Lower leg skin (tissue), 4 donors: ENCODE measurements around the gene C1QTNF12. TPM values are rescaled to one million over a fixed set of nuclear protein-coding genes. Genes with fewer than 3 reads are reported as not detected.

Experiments used
- DNase-seq, 2 donors: peaks; one replicate each; pipeline ENCODE4 v3.0.0-alpha.2; 2019; ENCODE audit warnings: low spot score in 2 of 2
- H3K4me3 ChIP-seq: fragments of 200-600 bp; sonication (generic); 2 replicates; pipeline ENCODE4 v1.5.1; 2017; ENCODE audit warnings: mild to moderate bottlenecking, low read depth; ENCODE audit not compliant: poor library complexity, severe bottlenecking
- POLR2A ChIP-seq, 2 donors: fragments of 450-650 bp; IDR thresholded peaks; one replicate each; pipeline ENCODE4 v1.6.1; 2016 to 2017; ENCODE audit warnings: antibody characterized with exemption in 2 of 2, mild to moderate bottlenecking in 1 of 2, moderate library complexity in 1 of 2
- WGBS, 2 donors: methylation state at CpG; one replicate each; pipeline ENCODE4 v1.1.5; 2018; 5-methylcytosine and 5-hydroxymethylcytosine counted together
- intact Hi-C: fragments of 100-400 bp; cut with DNase I; formaldehyde crosslinking; loops from one replicate; pipeline ENCODE4 v1.15.0; 2023; ENCODE audit warnings: low total_unique reads
- total RNA-seq, 4 donors: library from RNA; depleted of rRNA; stranded (reverse); fragments of >200 nt; gene quantifications; one replicate each; pipeline ENCODE4 v1.1.0, GENCODE V29; 2016
- TF ChIP-seq, protein P1 (sequence below), 3 donors: fragments of 450-650 bp; IDR thresholded peaks; one replicate each; pipeline ENCODE4 v1.5.1; 2016; ENCODE audit warnings: antibody characterized with exemption in 3 of 3, mild to moderate bottlenecking in 3 of 3, moderate library complexity in 2 of 3

C1QTNF12 gene
- total RNA-seq, 4 donors from 2014 or later = 0.46 to 9.8 (median 5.9) TPM; not detected in 1

DNA sequence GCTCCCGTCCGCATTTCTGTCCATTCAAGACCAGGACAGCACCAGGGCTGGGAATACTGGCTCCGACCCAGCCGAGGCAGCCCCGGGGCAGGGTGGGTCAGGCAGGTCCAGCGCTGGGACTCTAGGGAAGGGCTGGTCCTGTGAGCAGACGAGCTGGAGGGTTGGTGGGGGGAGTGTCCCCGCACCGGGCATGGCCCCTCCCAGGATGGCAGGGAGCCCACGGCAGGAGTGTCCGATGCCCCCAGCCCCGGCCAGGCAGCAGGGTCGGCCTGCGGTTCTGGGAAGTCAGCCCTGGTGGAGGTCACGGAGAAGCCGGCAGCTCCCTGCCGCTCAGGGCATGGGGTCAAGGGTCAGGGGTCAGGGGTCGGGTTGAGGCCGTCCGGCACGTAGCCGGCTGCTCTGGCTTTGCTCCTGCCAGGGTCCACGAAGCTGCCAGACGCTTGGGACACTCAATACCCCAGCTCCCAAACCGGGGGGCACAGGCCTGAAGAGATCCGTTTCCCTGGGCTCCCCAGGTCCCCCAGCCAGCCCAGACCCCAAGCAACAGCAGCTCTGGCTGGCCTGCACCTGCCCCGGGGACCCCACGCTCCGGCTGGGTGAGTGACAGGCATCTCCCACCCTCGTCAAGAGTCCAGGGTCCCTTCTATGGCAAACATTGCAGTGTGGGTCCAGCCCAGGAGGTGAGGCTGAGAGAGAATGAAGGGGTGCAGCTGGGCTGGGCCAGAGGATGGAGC lies 6.7 kb downstream of the C1QTNF12 start:
- TF ChIP-seq POLR2A (IDR thresholded peaks at IDR 0.05) = no peak
- TF ChIP-seq, protein P1, sequence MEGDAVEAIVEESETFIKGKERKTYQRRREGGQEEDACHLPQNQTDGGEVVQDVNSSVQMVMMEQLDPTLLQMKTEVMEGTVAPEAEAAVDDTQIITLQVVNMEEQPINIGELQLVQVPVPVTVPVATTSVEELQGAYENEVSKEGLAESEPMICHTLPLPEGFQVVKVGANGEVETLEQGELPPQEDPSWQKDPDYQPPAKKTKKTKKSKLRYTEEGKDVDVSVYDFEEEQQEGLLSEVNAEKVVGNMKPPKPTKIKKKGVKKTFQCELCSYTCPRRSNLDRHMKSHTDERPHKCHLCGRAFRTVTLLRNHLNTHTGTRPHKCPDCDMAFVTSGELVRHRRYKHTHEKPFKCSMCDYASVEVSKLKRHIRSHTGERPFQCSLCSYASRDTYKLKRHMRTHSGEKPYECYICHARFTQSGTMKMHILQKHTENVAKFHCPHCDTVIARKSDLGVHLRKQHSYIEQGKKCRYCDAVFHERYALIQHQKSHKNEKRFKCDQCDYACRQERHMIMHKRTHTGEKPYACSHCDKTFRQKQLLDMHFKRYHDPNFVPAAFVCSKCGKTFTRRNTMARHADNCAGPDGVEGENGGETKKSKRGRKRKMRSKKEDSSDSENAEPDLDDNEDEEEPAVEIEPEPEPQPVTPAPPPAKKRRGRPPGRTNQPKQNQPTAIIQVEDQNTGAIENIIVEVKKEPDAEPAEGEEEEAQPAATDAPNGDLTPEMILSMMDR (IDR thresholded peaks at IDR 0.05) = no peak
- no peak overlapping the region for H3K4me3 ChIP-seq
- 33 to 36% methylated on average over 12 to 24 of the region's 30 CpGs for WGBS, 2 donors
- DNase-seq = no peak
- intact Hi-C loops = no loop called here

DNA sequence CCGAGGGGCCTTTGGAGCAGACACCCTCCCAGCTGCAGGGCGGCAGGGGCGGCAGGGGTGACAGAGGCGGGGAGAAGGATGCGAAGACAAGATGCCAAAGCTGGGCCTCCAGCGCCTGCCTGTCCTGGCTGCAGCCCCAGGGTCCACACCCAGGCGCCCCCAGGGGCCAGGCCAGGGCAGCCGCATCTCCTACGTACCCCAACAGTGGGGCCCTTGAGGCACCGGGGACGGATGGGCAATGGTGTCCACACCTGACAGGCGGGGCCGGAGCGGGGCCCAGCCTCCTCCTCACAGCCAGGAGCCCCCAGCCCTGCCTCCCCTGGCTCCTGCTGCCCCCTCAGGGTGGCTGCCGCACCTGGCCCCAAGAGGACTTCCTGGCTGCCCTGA lies 7.3 kb downstream of the C1QTNF12 start:
- WGBS, 2 donors = 45 to 47% methylated on average over 11 to 15 of the region's 15 CpGs
- no peak overlapping the region for H3K4me3 ChIP-seq
- TF ChIP-seq POLR2A (IDR thresholded peaks at IDR 0.05) = no peak
- TF ChIP-seq, protein P1 (IDR thresholded peaks at IDR 0.05) = no peak
- DNase-seq = no peak
- intact Hi-C loops = no loop called here

DNA sequence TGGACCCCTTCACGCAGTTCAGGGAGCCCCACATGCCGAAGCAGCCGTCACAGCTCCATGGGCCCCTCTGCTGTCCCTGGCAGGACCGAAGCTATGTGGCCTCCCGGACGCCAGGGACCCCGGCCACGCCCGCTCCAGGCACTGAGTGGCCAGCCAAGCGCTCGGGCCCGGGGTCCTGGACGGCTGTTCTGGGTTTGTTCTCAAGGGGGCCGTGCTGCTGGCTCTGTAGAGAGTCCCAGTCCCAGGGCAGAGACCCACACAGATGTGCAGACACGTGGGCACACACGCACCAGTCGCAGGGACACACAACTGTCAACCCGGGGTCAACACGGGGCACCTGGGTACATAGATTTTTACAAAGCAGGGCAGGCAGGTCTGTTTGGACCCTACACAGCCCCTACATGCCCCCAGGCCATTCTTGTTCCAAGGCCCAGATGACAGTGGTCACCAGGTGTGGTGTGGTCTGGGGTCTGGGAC lies 7.8 kb downstream of the C1QTNF12 start:
- H3K4me3 ChIP-seq = no peak overlapping the region
- TF ChIP-seq, protein P1 (IDR thresholded peaks at IDR 0.05) = no peak
- TF ChIP-seq POLR2A (IDR thresholded peaks at IDR 0.05) = no peak
- DNase-seq = no peak
- intact Hi-C loops = no loop called here
- WGBS, 2 donors = 53% methylated on average over 19 of the region's 19 CpGs; no CpG with 5 or more reads in 1 of the 2 donors

DNA sequence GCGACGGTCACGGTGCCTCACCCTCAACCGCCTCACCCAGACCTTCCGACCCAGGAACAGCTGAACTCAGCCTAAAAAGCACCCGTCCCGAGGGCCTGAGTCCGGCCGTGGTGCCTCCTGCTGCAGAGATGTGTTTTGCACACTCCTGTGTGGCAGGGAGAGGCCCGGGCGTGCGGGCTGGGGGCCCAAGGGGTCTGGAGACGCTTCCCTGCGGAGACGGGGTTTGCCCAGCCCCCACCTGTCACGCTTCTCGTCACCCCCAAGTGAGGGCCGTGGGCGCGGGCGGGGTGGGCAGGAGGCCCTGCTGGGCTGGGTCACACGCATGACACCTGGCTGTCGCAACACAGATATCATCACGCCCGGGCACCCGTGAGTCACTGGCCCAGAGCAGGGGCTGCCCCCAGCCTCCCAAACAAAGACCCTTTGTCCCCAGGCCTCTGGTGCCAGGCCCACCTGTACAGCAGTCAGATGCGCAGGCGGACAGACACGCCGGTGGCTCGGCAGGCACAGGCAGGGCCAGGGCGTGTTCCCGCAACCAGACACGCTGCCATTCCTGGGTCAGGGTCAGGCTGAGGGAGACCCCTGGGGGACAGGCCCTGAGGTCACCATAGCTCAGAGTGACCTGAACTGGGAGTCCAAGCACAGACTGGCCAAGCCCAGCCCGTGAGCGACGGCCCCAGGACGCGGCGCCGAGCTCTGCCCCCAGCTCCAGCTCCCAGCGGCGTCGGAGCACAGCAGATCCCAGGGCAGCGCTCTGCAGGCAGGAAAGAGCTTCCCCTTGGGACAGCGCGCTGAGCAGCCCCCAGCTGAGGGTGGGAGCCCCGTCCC lies 8.4 kb downstream of the C1QTNF12 start:
- TF ChIP-seq POLR2A (IDR thresholded peaks at IDR 0.05) = no peak
- TF ChIP-seq, protein P1 (IDR thresholded peaks at IDR 0.05) = no peak
- WGBS, 2 donors = 19 to 35% methylated on average over 15 to 32 of the region's 48 CpGs
- intact Hi-C loops = no loop called here

DNA sequence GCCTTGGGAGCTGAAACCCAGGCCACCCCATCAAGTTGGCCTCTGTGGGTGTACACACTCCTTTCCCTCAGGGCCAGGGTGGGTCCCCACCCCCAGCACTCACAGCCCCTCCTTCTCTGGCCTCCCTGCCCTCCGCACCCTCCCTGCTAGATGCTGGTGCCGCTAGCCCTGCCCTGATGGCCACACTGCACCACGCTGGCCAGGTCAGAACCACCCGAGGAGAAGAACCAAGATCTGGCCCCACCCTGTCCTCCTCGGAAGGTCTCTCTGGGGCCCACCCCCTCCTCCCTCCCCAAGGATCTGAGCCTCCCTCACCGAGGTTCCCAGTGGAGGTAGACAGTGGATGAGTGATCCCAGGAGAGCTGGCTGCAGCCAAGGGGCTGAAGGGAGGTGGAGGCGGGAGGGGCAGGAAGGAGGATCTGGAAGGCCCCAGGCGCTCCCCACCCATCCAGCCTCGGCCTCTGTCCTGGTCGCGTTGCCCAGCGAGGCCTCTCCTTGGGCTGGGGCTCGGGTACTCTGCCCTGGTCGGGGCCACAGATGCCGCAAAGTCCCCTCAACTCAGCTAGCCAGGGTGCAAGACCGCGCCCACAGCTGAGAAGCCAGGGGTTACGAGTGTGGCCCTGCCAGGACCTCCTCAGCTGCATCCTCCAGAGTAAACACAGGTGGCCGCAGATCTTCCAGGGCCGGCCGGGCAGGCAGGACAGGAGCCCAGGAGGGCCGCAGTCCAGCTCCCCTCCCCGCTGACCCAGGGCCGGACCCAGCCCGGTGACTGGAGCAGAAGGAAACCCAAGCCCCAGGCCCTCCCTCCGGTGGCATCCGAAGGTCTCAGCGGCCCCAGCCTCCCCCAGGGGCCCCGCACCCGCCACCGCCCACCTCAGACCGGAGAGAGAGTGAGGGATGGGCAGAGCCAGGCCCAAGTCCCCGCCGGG lies 9.3 kb downstream of the C1QTNF12 start:
- H3K4me3 ChIP-seq = no peak overlapping the region
- intact Hi-C loops = no loop called here
- TF ChIP-seq, protein P1 (IDR thresholded peaks at IDR 0.05) = no peak
- TF ChIP-seq POLR2A (IDR thresholded peaks at IDR 0.05) = no peak
- DNase-seq = no peak
- 39 to 43% methylated on average over 10 to 22 of the region's 34 CpGs for WGBS, 2 donors

More for the DNA sequence above, 8.4 kb downstream of the C1QTNF12 start:
- no peak for DNase-seq
- no peak overlapping the region for H3K4me3 ChIP-seq
